Spinal cord (tissue), 10 donors: Measurements from ENCODE around the gene RABL3. TPM values are rescaled to one million over a fixed set of nuclear protein-coding genes. Genes with fewer than 3 reads are reported as not detected.
"Not testable (repeated sequence)": the region's sequence is repeated elsewhere in the genome, so short reads cannot be mapped to it uniquely, and the experiment has no call there.

Source experiments
- DNase-seq, 6 donors: peaks; one replicate each; pipeline versions ENCODE4 v3.0.0 to v3.0.0-alpha.2; 2013 to 2015; ENCODE audit warnings: low spot score in 6 of 6, low read depth in 4 of 6
- H3K27ac ChIP-seq: one replicate; pipeline ENCODE4 v1.5.1; 2013; ENCODE audit warnings: low read depth, low read length, control low read depth
- H3K27me3 ChIP-seq: one replicate; pipeline ENCODE4 v1.6.1; 2013; ENCODE audit warnings: low read length; ENCODE audit not compliant: control insufficient read depth, insufficient read depth
- H3K36me3 ChIP-seq: one replicate; pipeline ENCODE4 v1.6.1; 2013; ENCODE audit warnings: low read length; ENCODE audit not compliant: control insufficient read depth, insufficient read depth
- H3K4me1 ChIP-seq: one replicate; pipeline ENCODE4 v1.6.1; 2013; ENCODE audit warnings: low read length; ENCODE audit not compliant: control insufficient read depth, insufficient read depth
- H3K4me3 ChIP-seq: one replicate; pipeline ENCODE4 v1.5.1; 2013; ENCODE audit warnings: low read depth, low read length, control low read depth
- H3K9me3 ChIP-seq: one replicate; pipeline ENCODE4 v1.6.1; 2013; ENCODE audit warnings: low read length; ENCODE audit not compliant: control insufficient read depth, insufficient read depth
- WGBS: methylation state at CpG from one replicate; pipeline ENCODE4 v1.1.5; 2013; ENCODE audit warnings: missing lambda C conversion rate; ENCODE audit not compliant: insufficient coverage; 5-methylcytosine and 5-hydroxymethylcytosine counted together
- polyA plus RNA-seq, 2 donors: library from polyadenylated mRNA; unstranded; fragments of 120-200 nt; gene quantifications; one replicate each; pipeline ENCODE4 v1.2.1, GENCODE V29; 2013; ENCODE audit not compliant: insufficient read length in 2 of 2
- total RNA-seq, 2 donors: library from RNA; depleted of rRNA in 1 of 2; stranded (reverse); fragments of 120-200 nt in 1 of 2; fragments of >200 nt in 1 of 2; gene quantifications; one replicate each; pipeline versions ENCODE4 v1.2.3 to v1.2.4, GENCODE V29; 2013 to 2014
- donor health status: healthy.

RABL3 gene
- total and polyA plus RNA-seq, 4 donors: 18.7 to 25.5 (median 21.9) TPM

DNA sequence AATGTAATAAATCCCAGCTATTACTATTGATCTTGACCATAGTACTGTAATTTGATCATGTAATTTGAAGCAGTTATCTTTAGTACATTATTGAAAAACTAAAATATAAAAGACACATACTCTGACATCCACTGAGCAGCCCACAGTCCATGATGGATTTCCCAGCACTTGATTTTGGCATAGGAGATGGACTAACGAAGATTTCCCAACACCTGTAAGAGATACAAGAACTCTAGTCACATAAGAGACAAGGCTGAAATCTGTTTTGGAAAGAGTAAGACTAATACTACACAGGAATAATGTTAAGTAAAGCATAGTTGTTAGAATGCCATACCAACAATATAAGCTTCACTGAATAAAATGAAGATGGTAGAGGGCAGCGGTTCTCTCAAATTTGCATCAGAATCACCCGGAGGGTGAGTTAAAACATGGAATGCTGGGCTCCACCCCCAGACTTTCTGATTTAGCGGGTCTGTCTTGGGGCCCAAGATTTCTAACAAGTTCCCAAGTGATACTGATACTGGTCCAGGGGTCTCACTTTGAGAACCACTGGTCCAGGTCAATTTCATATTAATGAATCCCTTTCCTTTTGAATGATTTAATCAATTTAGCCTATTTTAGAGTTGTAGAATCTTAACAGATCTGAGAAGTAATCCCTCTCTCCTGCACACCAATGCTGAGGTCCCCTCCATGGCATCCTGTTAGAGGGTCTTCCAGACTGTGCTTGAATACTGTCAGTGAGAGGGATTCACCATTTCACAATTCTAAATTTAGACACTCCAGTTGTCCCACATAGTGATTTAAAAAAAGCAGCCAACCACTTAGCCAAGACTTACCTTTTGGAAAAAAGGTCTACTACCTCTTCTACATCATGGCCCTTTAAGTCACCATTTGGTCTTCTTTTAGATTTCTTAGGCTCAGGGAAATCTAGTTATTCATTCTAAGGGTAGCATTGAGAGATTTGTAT is 11.5 kb downstream of the RABL3 start:
- H3K27me3 ChIP-seq: no peaks in the 10 kb centered on the region
- peaks cover 1% of the 10 kb centered on the region for H3K9me3 ChIP-seq
- no peaks in the 10 kb centered on the region for H3K4me1 ChIP-seq
- no peak overlapping the region for H3K27ac ChIP-seq
- H3K36me3 ChIP-seq: peaks cover 2% of the 10 kb centered on the region
- H3K4me3 ChIP-seq: no peak overlapping the region
- no peak for DNase-seq
- 86% methylated on average over 2 of the region's 4 CpGs for WGBS

- Histone ChIP-seq H3K4me1 (no peaks in the 10 kb centered on the region), H3K36me3 (peaks cover 2% of the 10 kb centered on the region), H3K27ac (no peak overlapping the region), H3K9me3 (no peaks in the 10 kb centered on the region), H3K4me3 (no peak overlapping the region), H3K27me3 (no peaks in the 10 kb centered on the region)
- no peak for DNase-seq
- no CpG with 5 or more reads among the region's 1 CpG for WGBS
These were observed 15.5 kb downstream of the RABL3 start for GRCh38 chr3:120726791-120727190.

GRCh38 chr3:120719167-120719834 is 23.0 kb downstream of the RABL3 start:
- not testable (repeated sequence) for DNase-seq, H3K9me3 ChIP-seq, H3K4me1 ChIP-seq, H3K36me3 ChIP-seq, H3K4me3 ChIP-seq, H3K27me3 ChIP-seq, H3K27ac ChIP-seq
- WGBS: 61% methylated on average over 20 of the region's 20 CpGs

- Histone ChIP-seq H3K36me3 (no peaks in the 10 kb centered on the region), H3K27ac (no peak overlapping the region), H3K9me3 (no peaks in the 10 kb centered on the region), H3K4me3 (no peak overlapping the region), H3K27me3 (no peaks in the 10 kb centered on the region), H3K4me1 (no peaks in the 10 kb centered on the region)
- DNase-seq: no peak
These were observed 29.1 kb downstream of the RABL3 start for GRCh38 chr3:120713262-120713661.

DNA sequence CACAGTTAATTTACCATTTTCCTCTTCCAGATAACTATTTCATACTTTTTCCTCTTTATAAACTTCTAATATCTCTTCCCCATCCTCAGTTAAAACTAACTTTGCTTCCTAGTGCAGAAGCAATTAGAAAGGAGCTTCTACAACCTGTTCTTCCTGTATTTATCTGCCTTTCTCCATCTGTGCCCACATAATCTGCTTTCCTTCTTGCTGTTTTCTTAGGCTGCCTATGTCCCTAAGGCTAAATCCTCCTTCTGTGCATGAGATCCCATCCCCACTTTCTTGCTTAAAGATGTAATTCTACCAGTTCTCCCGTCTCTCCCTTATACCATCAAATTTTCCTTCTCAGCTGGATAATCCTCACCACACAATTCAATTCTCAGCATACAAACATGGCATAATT is 31.9 kb downstream of the RABL3 start:
- H3K4me3 ChIP-seq: no peak overlapping the region
- no peaks in the 10 kb centered on the region for H3K4me1 ChIP-seq
- WGBS: 94% methylated on average over 1 of the region's 1 CpG
- no peak overlapping the region for H3K27ac ChIP-seq
- H3K9me3 ChIP-seq: no peaks in the 10 kb centered on the region
- H3K36me3 ChIP-seq: no peaks in the 10 kb centered on the region
- DNase-seq: peak in 1 of 6 donors; percentile 56
- no peaks in the 10 kb centered on the region for H3K27me3 ChIP-seq

DNA sequence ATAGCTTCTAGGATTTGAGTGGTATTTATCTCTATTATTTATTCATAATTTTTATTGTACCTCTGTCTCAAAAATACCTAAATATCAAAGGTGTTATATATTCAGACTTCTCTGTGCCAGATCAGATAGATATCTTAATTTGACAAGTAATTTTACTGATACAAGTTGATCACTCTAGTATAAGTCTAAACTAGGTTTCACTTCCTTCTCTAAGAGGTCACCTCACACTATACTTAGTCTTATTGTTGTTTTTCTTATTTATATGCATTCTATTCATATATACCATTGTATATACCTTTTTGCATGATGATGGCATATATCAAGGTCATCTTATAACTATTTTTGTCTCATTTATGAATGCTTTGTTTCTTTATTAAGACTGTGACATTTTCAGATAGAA is 33.9 kb downstream of the RABL3 start:
- no peaks in the 10 kb centered on the region for H3K4me1 ChIP-seq
- no peaks in the 10 kb centered on the region for H3K27me3 ChIP-seq
- H3K36me3 ChIP-seq: no peaks in the 10 kb centered on the region
- no peak overlapping the region for H3K27ac ChIP-seq
- H3K4me3 ChIP-seq: no peak overlapping the region
- H3K9me3 ChIP-seq: no peaks in the 10 kb centered on the region
- DNase-seq: no peak

DNA sequence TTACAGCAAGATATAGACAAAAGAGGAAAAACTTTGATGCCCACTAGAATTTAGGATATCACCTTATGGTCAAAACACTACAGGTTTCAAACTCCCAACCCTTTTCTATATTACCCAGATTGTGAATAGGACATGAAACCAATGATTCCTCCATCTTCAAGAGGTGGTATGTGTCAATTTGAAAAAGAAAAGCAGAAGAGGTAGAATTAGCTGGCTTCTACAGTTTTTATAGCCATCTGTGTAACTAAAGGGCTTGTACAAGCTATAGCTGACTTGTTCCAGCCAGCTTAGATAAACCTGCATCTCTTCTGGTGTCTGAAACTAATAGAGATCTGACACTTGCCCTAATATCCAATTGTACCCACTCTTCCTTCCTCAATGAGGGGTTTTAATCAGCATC is 35.4 kb downstream of the RABL3 start:
- no peak overlapping the region for H3K4me3 ChIP-seq
- H3K36me3 ChIP-seq: no peaks in the 10 kb centered on the region

DNA sequence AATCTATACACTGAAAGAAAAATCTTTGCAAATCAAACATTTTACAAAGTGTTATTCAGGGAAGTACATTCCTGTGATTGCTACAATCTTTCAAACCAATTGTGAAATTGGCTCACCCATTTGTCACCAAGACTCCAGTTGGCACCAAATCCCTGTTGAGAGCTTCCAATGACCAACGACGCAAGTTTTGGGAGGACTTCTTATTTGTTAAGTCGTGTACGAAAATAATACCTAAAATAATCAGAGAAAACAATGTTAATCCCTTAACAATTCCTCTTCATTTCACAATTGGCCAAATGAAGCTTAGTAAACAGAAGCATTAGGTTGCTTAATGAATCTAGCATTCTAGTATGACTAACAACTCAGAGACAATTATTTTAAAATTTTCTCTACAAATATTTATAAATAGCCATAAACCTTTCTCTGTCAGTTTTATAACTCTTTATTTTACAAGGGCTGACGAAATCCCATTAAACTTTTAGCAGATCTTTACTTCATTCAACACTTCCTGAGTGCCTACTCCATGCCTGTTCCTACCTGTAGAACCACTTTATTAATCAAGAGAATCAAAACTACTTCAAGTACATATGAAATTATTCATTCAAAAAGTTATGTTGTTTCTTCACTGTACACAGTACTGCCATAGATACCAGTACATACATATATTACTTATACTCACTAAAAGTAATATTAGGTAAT is 36.3 kb downstream of the RABL3 start:
- H3K36me3 ChIP-seq: no peaks in the 10 kb centered on the region
- DNase-seq: no peak
- H3K4me3 ChIP-seq: no peak overlapping the region
- H3K27me3 ChIP-seq: no peaks in the 10 kb centered on the region
- no peaks in the 10 kb centered on the region for H3K4me1 ChIP-seq
- no peak overlapping the region for H3K27ac ChIP-seq
- whole genome bisulfite sequencing: 71% methylated on average over 1 of the region's 5 CpGs
- peaks cover 2% of the 10 kb centered on the region for H3K9me3 ChIP-seq

More for the DNA sequence above, 35.4 kb downstream of the RABL3 start:
- Histone ChIP-seq H3K9me3 (peaks cover 2% of the 10 kb centered on the region), H3K27ac (no peak overlapping the region), H3K4me1 (no peaks in the 10 kb centered on the region), H3K27me3 (no peaks in the 10 kb centered on the region)
- no peak for DNase-seq

DNA sequence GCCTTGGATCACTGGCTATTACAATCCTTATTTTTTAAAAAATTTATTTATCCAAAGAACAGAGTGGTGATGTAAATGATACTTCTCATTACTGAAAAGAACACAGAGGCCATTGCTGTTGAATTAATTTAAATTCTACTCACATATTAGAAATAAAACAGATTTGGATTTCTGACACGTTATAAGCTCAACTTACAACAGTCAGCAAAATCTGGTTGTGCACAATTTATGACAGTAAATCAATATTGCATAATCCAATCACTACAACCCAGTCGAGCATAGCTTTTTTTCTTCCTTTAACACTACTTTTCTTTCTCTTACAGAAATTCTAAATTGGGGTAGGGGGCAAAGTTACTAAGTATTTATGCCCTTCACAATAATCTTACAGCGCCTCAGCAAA is 43.0 kb downstream of the RABL3 start:
- no peaks in the 10 kb centered on the region for H3K27me3 ChIP-seq
- no peaks in the 10 kb centered on the region for H3K4me1 ChIP-seq
- H3K4me3 ChIP-seq: no peak overlapping the region
- no peaks in the 10 kb centered on the region for H3K36me3 ChIP-seq
- DNase-seq: no peak
- no CpG with 5 or more reads among the region's 3 CpGs for WGBS
- H3K27ac ChIP-seq: no peak overlapping the region
- H3K9me3 ChIP-seq: peaks cover 2% of the 10 kb centered on the region
